GM12878 (cell line): Measurements from ENCODE around the gene NEGR1. TPM values are rescaled to one million over a fixed set of nuclear protein-coding genes. Genes with fewer than 3 reads are reported as not detected.

ENCODE experiments used
- ATAC-seq: fragments of 200-7000 bp; cut with Tn5 transposase; 3 replicates; pipeline ENCODE4 v1.9.1; 2020; ENCODE audit warnings: mild to moderate bottlenecking, moderate library complexity
- BruUV-seq: library from RNA; stranded (reverse); fragments of 400-500 nt; replicated peaks from 2 replicates; lab custom pipeline; 2021; lab: Mats Ljungman, UMichigan
- CTCF ChIA-PET: fragments of 300-600 bp; sonication (Branson Sonifier 250); formaldehyde crosslinking; extraction: SDS; loops from one replicate; lab custom pipeline; 2021; ENCODE audit warnings: inconsistent platforms; lab: Yijun Ruan, JAX
- POLR2A ChIA-PET: fragments of 350-600 bp; formaldehyde crosslinking; extraction: SDS; loops from one replicate; lab custom pipeline; 2021; ENCODE audit warnings: inconsistent platforms; lab: Charles Lee
- RAD21 ChIA-PET: fragments of 300-600 bp; sonication (Branson Sonifier 250); formaldehyde crosslinking; loops from one replicate; lab custom pipeline; 2023; ENCODE audit warnings: antibody characterized with exemption; ENCODE audit not compliant: unreplicated experiment; lab: Charles Lee
- SMC1A ChIA-PET: fragments of 300-600 bp; sonication (Branson Sonifier 250); formaldehyde crosslinking; loops from one replicate; lab custom pipeline; 2023; ENCODE audit not compliant: unreplicated experiment, uncharacterized antibody; lab: Charles Lee
- DNase-seq: peaks from one replicate; pipeline ENCODE4 v3.0.0-alpha.2; 2011; ENCODE audit warnings: low read depth, low spot score
- FAIRE-seq: peaks from 3 replicates; lab custom pipeline; 2011; peaks lifted over from hg19 to GRCh38; lab: Jason Lieb, UNC
- H2AFZ ChIP-seq: 2 replicates; pipeline ENCODE4 v1.6.0; 2011; ENCODE audit warnings: low read depth, low read length, control low read depth; ENCODE audit not compliant: control insufficient read depth
- H3K27ac ChIP-seq: 2 replicates; pipeline ENCODE4 v1.5.1; 2011; ENCODE audit warnings: control low read depth; ENCODE audit not compliant: control insufficient read depth, insufficient read depth
- H3K27me3 ChIP-seq, 2 experiments: replicated peaks in 1 of 2; 2 replicates each; pipeline versions ENCODE4 v1.6.0 to v1.6.1; 2011; ENCODE audit warnings: low read length in 1 of 2; ENCODE audit not compliant: control insufficient read depth in 2 of 2, insufficient read depth in 2 of 2
- H3K36me3 ChIP-seq, 2 experiments: 2 replicates each; pipeline ENCODE4 v1.5.1; 2011; ENCODE audit warnings: low read length in 1 of 2; ENCODE audit not compliant: control insufficient read depth in 2 of 2, insufficient read depth in 2 of 2
- H3K4me1 ChIP-seq: 2 replicates; pipeline ENCODE4 v1.6.1; 2011; ENCODE audit warnings: mild to moderate bottlenecking, low read length, moderate library complexity, mixed read lengths; ENCODE audit not compliant: control insufficient read depth, insufficient read depth
- H3K4me2 ChIP-seq: 2 replicates; pipeline ENCODE4 v1.6.0; 2011; ENCODE audit warnings: control low read depth; ENCODE audit not compliant: control insufficient read depth, insufficient read depth
- H3K4me3 ChIP-seq: fragments of 200-600 bp; sonication (generic); 2 replicates; pipeline ENCODE4 v1.5.1; 2016
- H3K79me2 ChIP-seq: 2 replicates; pipeline ENCODE4 v1.6.0; 2011; ENCODE audit warnings: low read length; ENCODE audit not compliant: control insufficient read depth, insufficient read depth
- H3K9ac ChIP-seq: 2 replicates; pipeline ENCODE4 v1.8.0; 2011; ENCODE audit warnings: low read length, control low read depth, mixed read lengths; ENCODE audit not compliant: control insufficient read depth, insufficient read depth
- H3K9me3 ChIP-seq: replicated peaks from 3 replicates; pipeline ENCODE4 v1.5.1; 2011; ENCODE audit warnings: mild to moderate bottlenecking, low read length; ENCODE audit not compliant: control insufficient read depth, insufficient read depth
- H4K20me1 ChIP-seq: 2 replicates; pipeline ENCODE4 v1.6.0; 2011; ENCODE audit not compliant: control insufficient read depth, insufficient read depth
- FOS ChIP-seq: IDR thresholded peaks from 3 replicates; pipeline ENCODE4 v1.6.1; 2011; ENCODE audit warnings: borderline replicate concordance; ENCODE audit not compliant: insufficient read length; ENCODE audit errors: extremely low read depth
- KAT2A ChIP-seq: conservative IDR thresholded peaks from 2 replicates; pipeline ENCODE4 v1.6.1; 2011; ENCODE audit warnings: low read depth, low read length; ENCODE audit not compliant: control insufficient read depth
- MTA3 ChIP-seq: IDR thresholded peaks from 2 replicates; pipeline ENCODE4 v1.6.1; 2012; ENCODE audit warnings: low read length, inconsistent platforms, borderline replicate concordance
- POLR2AphosphoS2 ChIP-seq: IDR thresholded peaks from 2 replicates; pipeline ENCODE4 v1.6.1; 2011; ENCODE audit warnings: low read depth, mild to moderate bottlenecking, low read length, improper control_type of control experiment, moderate library complexity
- RCOR1 ChIP-seq: conservative IDR thresholded peaks from 2 replicates; pipeline ENCODE4 v1.6.1; 2012; ENCODE audit warnings: low read depth, low read length, improper control_type of control experiment
- SIN3A ChIP-seq: IDR thresholded peaks from 2 replicates; pipeline ENCODE4 v1.6.1; 2012; ENCODE audit warnings: low read depth, low read length, improper control_type of control experiment
- SPI1 ChIP-seq: IDR thresholded peaks from 2 replicates; pipeline ENCODE4 v1.6.1; 2011; ENCODE audit warnings: low read depth, mild to moderate bottlenecking, low read length, moderate library complexity, borderline replicate concordance; ENCODE audit not compliant: insufficient read depth
- WGBS: methylation state at CpG from one replicate; pipeline ENCODE4 v1.1.6; 2016; ENCODE audit warnings: low lambda C conversion rate; ENCODE audit not compliant: insufficient replicate concordance, insufficient coverage; ENCODE audit errors: missing lambda C conversion rate; 5-methylcytosine and 5-hydroxymethylcytosine counted together
- in situ Hi-C: fragments of 300-500 bp; cut with MboI; formaldehyde crosslinking; loops from 9 replicates; pipeline ENCODE4 v1.14.3; 2018; ENCODE audit warnings: mixed read lengths
- intact Hi-C: fragments of 100-400 bp; cut with micrococcal nuclease; formaldehyde crosslinking; loops from one replicate; pipeline ENCODE4 v1.14.2; 2022; ENCODE audit not compliant: unreplicated experiment
- polyA plus RNA-seq, 11 experiments: library from polyadenylated mRNA; depleted of rRNA in 4 of 11; unstranded in 6 of 11; stranded (reverse) in 5 of 11; fragments of >200 nt; fragmentation: Nextera tagmentation in 4 of 11; fragmentation: Illumina TruSeq in 1 of 11; extraction: Ambion mirVana in 4 of 11; extraction: Trizol in 1 of 11; gene quantifications; 1 replicate in 1 of 11; 2 replicates in 10 of 11; pipeline versions ENCODE4 v1.2.1 to v1.2.3, GENCODE V29; 2011 to 2016; ENCODE audit warnings: inconsistent platforms in 2 of 11, missing spikeins in 2 of 11, low read depth in 1 of 11
- total RNA-seq, 4 experiments: library from RNA; depleted of rRNA in 3 of 4; stranded (reverse); fragments of >200 nt in 3 of 4; fragmentation: Illumina TruSeq in 1 of 4; extraction: Trizol in 1 of 4; gene quantifications; 2 replicates each; pipeline versions ENCODE4 v1.2.1 to v1.2.3, GENCODE V29; 2013 to 2021
- TF ChIP-seq, protein P1 (sequence below): fragments of 150-350 bp; IDR thresholded peaks from 2 replicates; pipeline ENCODE4 v1.6.1; 2016; ENCODE audit warnings: low read depth, low read length

Gene NEGR1
- total and polyA plus RNA-seq, 10 of the 15 experiments (the other 5 are each of a cell fraction or from before 2014, with no cell fraction given): under 0.01 to 0.03 (median 0.01) TPM; not detected in 7

DNA sequence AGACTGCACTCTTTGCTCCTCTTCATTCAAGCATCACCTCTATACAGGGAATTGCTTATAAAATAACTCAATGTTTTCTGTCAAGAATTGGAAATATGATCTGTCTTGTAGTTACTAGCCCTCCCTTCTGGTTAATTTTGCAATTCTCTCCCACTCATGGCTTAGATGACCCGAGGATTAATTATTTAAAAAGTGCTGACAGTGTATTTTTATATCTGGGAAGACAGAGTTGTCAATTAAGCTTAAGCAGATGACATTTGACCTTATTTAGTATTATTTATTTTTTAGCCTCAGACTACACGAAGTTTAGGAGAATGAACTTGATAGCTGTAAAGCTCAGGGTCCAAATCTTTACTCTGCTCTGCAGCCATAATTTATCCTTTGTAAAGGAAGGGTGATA is 538.5 kb downstream of the NEGR1 start:
- 0% methylated on average over 2 of the region's 2 CpGs for WGBS
- no TSS peak for BruUV-seq
- intact Hi-C loops (no loop called here), in situ Hi-C loops (no loop called here)
- Histone ChIP-seq H3K36me3 (no peaks in the 10 kb centered on the region), H3K27me3 (no peaks in the 10 kb centered on the region), H3K4me3 (no peak overlapping the region), H3K4me1 (no peaks in the 10 kb centered on the region), H2AFZ (no peak overlapping the region), H3K9ac (no peak overlapping the region), H3K27ac (no peak overlapping the region), H3K9me3 (no peaks in the 10 kb centered on the region), H3K4me2 (no peak overlapping the region), H3K79me2 (no peaks in the 10 kb centered on the region), H4K20me1 (no peaks in the 10 kb centered on the region)
- FAIRE-seq (no peak), DNase-seq (no peak), ATAC-seq (no peak)
- CTCF ChIA-PET: no interaction called here
- RAD21 ChIA-PET: no interaction called here
- POLR2A ChIA-PET: no interaction called here
- TF ChIP-seq RCOR1 (no peak), FOS (no peak), POLR2AphosphoS2 (no peak), SPI1 (no peak), KAT2A (no peak), MTA3 (no peak), SIN3A (no peak)
- TF ChIP-seq, protein P1, sequence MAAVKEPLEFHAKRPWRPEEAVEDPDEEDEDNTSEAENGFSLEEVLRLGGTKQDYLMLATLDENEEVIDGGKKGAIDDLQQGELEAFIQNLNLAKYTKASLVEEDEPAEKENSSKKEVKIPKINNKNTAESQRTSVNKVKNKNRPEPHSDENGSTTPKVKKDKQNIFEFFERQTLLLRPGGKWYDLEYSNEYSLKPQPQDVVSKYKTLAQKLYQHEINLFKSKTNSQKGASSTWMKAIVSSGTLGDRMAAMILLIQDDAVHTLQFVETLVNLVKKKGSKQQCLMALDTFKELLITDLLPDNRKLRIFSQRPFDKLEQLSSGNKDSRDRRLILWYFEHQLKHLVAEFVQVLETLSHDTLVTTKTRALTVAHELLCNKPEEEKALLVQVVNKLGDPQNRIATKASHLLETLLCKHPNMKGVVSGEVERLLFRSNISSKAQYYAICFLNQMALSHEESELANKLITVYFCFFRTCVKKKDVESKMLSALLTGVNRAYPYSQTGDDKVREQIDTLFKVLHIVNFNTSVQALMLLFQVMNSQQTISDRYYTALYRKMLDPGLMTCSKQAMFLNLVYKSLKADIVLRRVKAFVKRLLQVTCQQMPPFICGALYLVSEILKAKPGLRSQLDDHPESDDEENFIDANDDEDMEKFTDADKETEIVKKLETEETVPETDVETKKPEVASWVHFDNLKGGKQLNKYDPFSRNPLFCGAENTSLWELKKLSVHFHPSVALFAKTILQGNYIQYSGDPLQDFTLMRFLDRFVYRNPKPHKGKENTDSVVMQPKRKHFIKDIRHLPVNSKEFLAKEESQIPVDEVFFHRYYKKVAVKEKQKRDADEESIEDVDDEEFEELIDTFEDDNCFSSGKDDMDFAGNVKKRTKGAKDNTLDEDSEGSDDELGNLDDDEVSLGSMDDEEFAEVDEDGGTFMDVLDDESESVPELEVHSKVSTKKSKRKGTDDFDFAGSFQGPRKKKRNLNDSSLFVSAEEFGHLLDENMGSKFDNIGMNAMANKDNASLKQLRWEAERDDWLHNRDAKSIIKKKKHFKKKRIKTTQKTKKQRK: no peak
- SMC1A ChIA-PET: no interaction called here
